OCI-LY3 (cell line): ENCODE data around the gene VPS72.

Experiments used
- H2AFZ ChIP-seq: fragments of 200-600, 300-600 bp; shearing (Covaris generic); 2 replicates; pipeline ENCODE4 v1.6.0; 2014; ENCODE audit warnings: antibody characterized with exemption, low read depth, low read length
- H3K27ac ChIP-seq: fragments of 200-600, 300-600 bp; sonication (generic); 2 replicates; pipeline ENCODE4 v1.5.1; 2014; ENCODE audit warnings: mild to moderate bottlenecking, low read length, moderate library complexity, mixed read lengths
- H3K27me3 ChIP-seq: fragments of 200-600, 300-600 bp; sonication (generic); 2 replicates; pipeline ENCODE4 v1.6.1; 2014; ENCODE audit warnings: low read depth, low read length, mixed read lengths
- H3K36me3 ChIP-seq: fragments of 200-600, 300-600 bp; sonication (generic); replicated peaks from 2 replicates; pipeline ENCODE3; 2014; ENCODE audit warnings: low read depth, low read length, mixed read lengths
- H3K4me1 ChIP-seq: fragments of 300-600, 200-600 bp; sonication (generic); 2 replicates; pipeline ENCODE4 v1.6.1; 2014; ENCODE audit warnings: low read length, mixed read lengths
- H3K4me2 ChIP-seq: fragments of 200-600, 300-600 bp; sonication (generic); 2 replicates; pipeline ENCODE4 v1.6.1; 2014; ENCODE audit warnings: low read length, mixed read lengths
- H3K4me3 ChIP-seq: fragments of 300-600, 200-600 bp; sonication (generic); 2 replicates; pipeline ENCODE4 v1.5.1; 2014; ENCODE audit warnings: antibody characterized with exemption, mild to moderate bottlenecking, low read length, moderate library complexity
- H3K79me2 ChIP-seq: fragments of 300-600, 200-600 bp; shearing (Covaris generic); 2 replicates; pipeline ENCODE4 v1.6.1; 2014; ENCODE audit warnings: mild to moderate bottlenecking, low read length, mixed read lengths
- H3K9ac ChIP-seq: fragments of 300-600, 200-600 bp; shearing (Covaris generic); 2 replicates; pipeline ENCODE4 v1.6.0; 2014; ENCODE audit warnings: mild to moderate bottlenecking, low read length, moderate library complexity
- H3K9me3 ChIP-seq: fragments of 200-600, 300-600 bp; shearing (Covaris generic); 2 replicates; pipeline ENCODE4 v1.6.1; 2014; ENCODE audit warnings: low read length, mixed read lengths; ENCODE audit not compliant: insufficient read depth
- H4K20me1 ChIP-seq: fragments of 200-600, 300-600 bp; sonication (generic); 2 replicates; pipeline ENCODE4 v1.6.1; 2016; ENCODE audit warnings: low read length, mixed read lengths; ENCODE audit not compliant: insufficient read depth
- CTCF ChIP-seq: fragments of 200-600, 300-600 bp; sonication (generic); IDR thresholded peaks from 2 replicates; pipeline ENCODE4 v1.5.1; 2014; ENCODE audit warnings: antibody characterized with exemption, low read length, low read depth
- EZH2phosphoT487 ChIP-seq: fragments of 200-600 bp; shearing (Covaris generic); IDR thresholded peaks from 2 replicates; pipeline ENCODE4 v1.6.1; 2018; ENCODE audit warnings: antibody characterized with exemption, mixed run types, low read depth

The VPS72 gene

DNA sequence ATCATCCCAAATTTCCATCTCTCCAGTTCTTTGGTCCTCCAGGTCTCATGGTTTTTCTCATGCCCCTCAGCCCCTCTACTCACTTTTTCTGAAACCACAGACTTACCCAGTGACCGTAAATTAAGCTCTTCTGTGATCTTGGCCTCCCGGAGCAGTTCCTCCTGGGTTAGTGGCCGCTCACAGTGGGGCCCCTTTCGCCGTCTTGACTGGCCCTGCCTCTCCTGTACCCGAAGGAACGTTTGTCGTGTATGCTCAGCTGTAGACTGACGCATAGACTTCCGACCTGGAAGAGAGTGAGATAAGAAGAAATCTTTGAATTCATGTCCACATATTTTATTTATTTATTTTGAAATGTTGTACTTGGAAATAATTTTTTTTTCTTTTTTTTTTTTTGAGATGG lies 5.8 kb downstream of the VPS72 start:
- Histone ChIP-seq H3K9me3 (no peaks in the 10 kb centered on the region), H3K4me1 (peaks cover 6% of the 10 kb centered on the region), H4K20me1 (peaks cover 6% of the 10 kb centered on the region; the same call in 1 of the 2 replicates), H3K4me3 (no peak overlapping the region), H3K4me2 (no peak overlapping the region), H2AFZ (no peak overlapping the region), H3K79me2 (peaks cover 28% of the 10 kb centered on the region), H3K27me3 (no peaks in the 10 kb centered on the region), H3K9ac (no peak overlapping the region), H3K36me3 (peaks cover 47% of the 10 kb centered on the region), H3K27ac (no peak overlapping the region)
- TF ChIP-seq CTCF (no peak), EZH2phosphoT487 (no peak)

- peaks cover 3% of the 10 kb centered on the region; the same call in 1 of the 2 replicates for H4K20me1 ChIP-seq
- no peaks in the 10 kb centered on the region for H3K27me3 ChIP-seq
- H3K27ac ChIP-seq: no peak overlapping the region; the same call in 1 of the 2 replicates
- H3K4me1 ChIP-seq: peaks cover 18% of the 10 kb centered on the region
- H3K79me2 ChIP-seq: no peaks in the 10 kb centered on the region
- no peak for TF ChIP-seq EZH2phosphoT487
- TF ChIP-seq CTCF: no peak
- H3K9me3 ChIP-seq: no peaks in the 10 kb centered on the region
- peaks cover 48% of the 10 kb centered on the region for H3K36me3 ChIP-seq
- H2AFZ ChIP-seq: no peak overlapping the region
- H3K4me3 ChIP-seq: no peak overlapping the region
- H3K9ac ChIP-seq: no peak overlapping the region
- H3K4me2 ChIP-seq: no peak overlapping the region
These were observed 13.4 kb downstream of the VPS72 start for GRCh38 chr1:151176514-151177045.

- peak within 1 kb of the TSS; percentile 9 for H3K4me2 ChIP-seq
- H3K9me3 ChIP-seq: no peaks in the 10 kb centered on the region
- TF ChIP-seq EZH2phosphoT487 (no peak), CTCF (peak; percentile 55)
- peaks cover 48% of the 10 kb centered on the region for H3K36me3 ChIP-seq
- H4K20me1 ChIP-seq: peaks cover 3% of the 10 kb centered on the region; the same call in 1 of the 2 replicates
- peak within 1 kb of the TSS; percentile 44 for H3K27ac ChIP-seq
- peaks cover 18% of the 10 kb centered on the region for H3K4me1 ChIP-seq
- H3K9ac ChIP-seq: no peak within 1 kb of the TSS
- H3K4me3 ChIP-seq: no peak within 1 kb of the TSS; the same call in 1 of the 2 replicates
- no peaks in the 10 kb centered on the region for H3K27me3 ChIP-seq
- no peak within 1 kb of the TSS for H2AFZ ChIP-seq
- no peaks in the 10 kb centered on the region for H3K79me2 ChIP-seq
These were observed 14.1 kb downstream of the VPS72 start, which contains the start of gene TMOD4 for GRCh38 chr1:151175863-151176262. Gene TMOD4 (minus strand): TSS chr1:151175981. CDS start chr1:151174875, 1,106 bp downstream.

GRCh38 chr1:151175041-151175741 lies 14.8 kb downstream of the VPS72 start:
- H3K27ac ChIP-seq: peak overlapping the region; percentile 44
- H3K9ac ChIP-seq: no peak overlapping the region
- peaks cover 51% of the 10 kb centered on the region for H3K36me3 ChIP-seq

More at GRCh38 chr1:151175041-151175741, 14.8 kb downstream of the VPS72 start:
- H4K20me1 ChIP-seq: peaks cover 3% of the 10 kb centered on the region; the same call in 1 of the 2 replicates
- H3K9me3 ChIP-seq: no peaks in the 10 kb centered on the region
- no peaks in the 10 kb centered on the region for H3K79me2 ChIP-seq
- no peak overlapping the region; the same call in 1 of the 2 replicates for H3K4me3 ChIP-seq
- no peaks in the 10 kb centered on the region for H3K27me3 ChIP-seq
- no peak overlapping the region for H2AFZ ChIP-seq
- peak overlapping the region; percentile 9 for H3K4me2 ChIP-seq
- no peak for TF ChIP-seq EZH2phosphoT487
- no peak for TF ChIP-seq CTCF
- peaks cover 18% of the 10 kb centered on the region for H3K4me1 ChIP-seq
